Tongue (tissue), 2 donors: ENCODE results near the gene FOXC2. TPM values are rescaled to one million over a fixed set of nuclear protein-coding genes. Genes with fewer than 3 reads are reported as not detected.

ENCODE experiments used
- DNase-seq: peaks from one replicate; pipeline ENCODE4 v3.0.0-alpha.2; 2015
- total RNA-seq: library from RNA; depleted of rRNA; stranded (reverse); fragments of >200 nt; gene quantifications from one replicate; pipeline ENCODE4 v1.2.3, GENCODE V29; 2014

FOXC2 gene
- total RNA-seq, 1 donor from 2014 or later: 1.0 TPM

DNA sequence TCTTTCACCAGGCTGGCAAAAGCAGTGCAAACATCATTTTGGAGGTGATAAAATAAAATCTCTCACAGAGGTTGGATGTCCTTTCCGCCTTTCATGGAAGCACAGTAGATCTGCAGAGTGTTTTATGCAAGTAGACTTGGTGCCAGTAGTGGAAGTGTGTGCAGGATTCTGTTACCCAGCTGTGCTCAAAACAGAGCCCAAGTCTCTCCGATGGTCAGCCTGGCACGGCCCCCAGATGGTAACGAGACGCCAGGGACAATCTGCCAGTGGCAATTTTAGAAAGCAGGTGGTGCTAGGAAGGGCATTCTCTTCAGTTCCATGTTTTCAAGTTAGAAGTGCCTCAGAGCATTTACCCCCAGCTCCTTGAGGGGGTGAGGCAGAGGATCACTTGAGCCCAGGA lies 10.1 kb upstream of the FOXC2 start:
- DNase-seq: peak; percentile 54

- DNase-seq: no peak
Measured at GRCh38 chr16:86557587-86557986, 9.0 kb upstream of the FOXC2 start.

GRCh38 chr16:86558355-86559193 lies 8.1 kb upstream of the FOXC2 start:
- no peak for DNase-seq

DNA sequence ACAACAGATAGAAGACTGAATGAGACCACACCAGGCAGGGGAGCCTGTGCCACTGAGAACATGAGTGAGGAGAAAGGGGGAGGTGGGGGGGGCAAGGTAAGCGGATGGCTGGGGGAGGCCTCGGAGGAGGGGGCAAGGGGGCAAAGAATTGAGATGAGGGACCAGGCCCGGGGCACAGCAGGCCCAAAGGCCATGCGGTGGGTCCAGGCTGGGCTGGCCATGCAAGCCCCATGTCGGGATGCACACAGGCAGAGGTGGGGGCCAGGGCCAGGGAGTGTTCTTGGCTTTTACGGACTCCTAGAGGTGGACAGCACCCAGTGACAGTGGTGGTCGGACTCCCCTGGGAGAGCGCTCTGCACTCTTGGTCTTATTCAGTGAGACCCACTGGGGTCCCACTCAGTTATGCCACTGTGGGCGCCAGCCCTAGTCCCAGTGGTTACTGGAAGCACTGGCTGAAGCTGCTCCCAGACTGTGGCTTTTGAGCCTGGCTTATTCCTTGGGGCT lies 6.8 kb upstream of the FOXC2 start:
- no peak for DNase-seq

DNA sequence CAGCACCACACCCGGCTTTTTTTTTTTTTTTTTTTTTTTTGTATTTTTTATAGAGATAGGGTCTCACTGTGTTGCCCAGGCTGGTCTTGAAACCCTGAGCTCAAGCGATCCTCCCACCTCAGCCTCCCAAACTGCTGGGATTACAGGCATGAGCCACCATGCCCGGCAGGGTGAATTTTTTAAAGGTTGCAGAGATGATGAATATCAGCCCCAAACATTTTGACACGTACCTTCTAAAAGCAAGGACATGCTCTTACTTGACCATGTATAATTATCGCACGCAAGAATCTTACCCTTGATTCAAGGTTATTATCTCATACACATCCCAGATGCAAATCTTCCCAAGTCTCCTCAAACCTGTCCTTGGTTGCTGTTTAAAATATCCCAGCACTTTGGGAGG lies 4.3 kb upstream of the FOXC2 start:
- DNase-seq: no peak

- peak; percentile 96 for DNase-seq
Measured at GRCh38 chr16:86563469-86564345, 2.9 kb upstream of the FOXC2 start.

DNA sequence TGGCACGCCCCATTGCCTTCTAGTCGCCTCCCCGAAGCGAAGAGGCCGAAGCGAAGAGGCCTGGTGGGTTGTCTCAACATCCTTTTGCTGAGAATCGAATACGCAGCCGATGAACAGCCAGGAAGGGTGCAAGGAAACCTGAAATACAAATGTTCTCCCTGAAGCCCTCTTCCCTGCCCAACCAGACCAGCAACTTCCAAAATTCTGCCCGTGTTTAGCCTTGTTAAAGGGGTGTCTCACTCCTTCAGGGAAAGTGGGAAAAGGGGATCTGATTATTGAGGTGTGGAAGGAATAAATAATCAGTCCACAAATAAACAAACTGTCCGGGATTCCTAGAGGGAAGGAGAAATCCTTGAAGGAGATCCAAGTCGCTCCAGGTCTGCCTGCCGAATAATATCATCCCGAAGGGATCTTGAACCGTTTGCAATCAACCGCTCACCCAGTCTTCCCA lies 1.4 kb upstream of the FOXC2 start:
- DNase-seq: no peak

GRCh38 chr16:86565644-86566511 lies 751 bp upstream of the FOXC2 start:
- no peak for DNase-seq

GRCh38 chr16:86566966-86567700 lies 504 bp downstream of the FOXC2 start:
- DNase-seq: peak; percentile 54

DNA sequence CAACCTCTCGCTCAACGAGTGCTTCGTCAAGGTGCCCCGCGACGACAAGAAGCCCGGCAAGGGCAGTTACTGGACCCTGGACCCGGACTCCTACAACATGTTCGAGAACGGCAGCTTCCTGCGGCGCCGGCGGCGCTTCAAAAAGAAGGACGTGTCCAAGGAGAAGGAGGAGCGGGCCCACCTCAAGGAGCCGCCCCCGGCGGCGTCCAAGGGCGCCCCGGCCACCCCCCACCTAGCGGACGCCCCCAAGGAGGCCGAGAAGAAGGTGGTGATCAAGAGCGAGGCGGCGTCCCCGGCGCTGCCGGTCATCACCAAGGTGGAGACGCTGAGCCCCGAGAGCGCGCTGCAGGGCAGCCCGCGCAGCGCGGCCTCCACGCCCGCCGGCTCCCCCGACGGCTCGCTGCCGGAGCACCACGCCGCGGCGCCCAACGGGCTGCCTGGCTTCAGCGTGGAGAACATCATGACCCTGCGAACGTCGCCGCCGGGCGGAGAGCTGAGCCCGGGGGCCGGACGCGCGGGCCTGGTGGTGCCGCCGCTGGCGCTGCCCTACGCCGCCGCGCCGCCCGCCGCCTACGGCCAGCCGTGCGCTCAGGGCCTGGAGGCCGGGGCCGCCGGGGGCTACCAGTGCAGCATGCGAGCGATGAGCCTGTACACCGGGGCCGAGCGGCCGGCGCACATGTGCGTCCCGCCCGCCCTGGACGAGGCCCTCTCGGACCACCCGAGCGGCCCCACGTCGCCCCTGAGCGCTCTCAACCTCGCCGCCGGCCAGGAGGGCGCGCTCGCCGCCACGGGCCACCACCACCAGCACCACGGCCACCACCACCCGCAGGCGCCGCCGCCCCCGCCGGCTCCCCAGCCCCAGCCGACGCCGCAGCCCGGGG lies 1.3 kb downstream of the FOXC2 start:
- no peak for DNase-seq

- no peak for DNase-seq
Measured at GRCh38 chr16:86568677-86569623, 2.3 kb downstream of the FOXC2 start.

- DNase-seq: no peak
Measured at GRCh38 chr16:86569701-86570447, 3.2 kb downstream of the FOXC2 start.

DNA sequence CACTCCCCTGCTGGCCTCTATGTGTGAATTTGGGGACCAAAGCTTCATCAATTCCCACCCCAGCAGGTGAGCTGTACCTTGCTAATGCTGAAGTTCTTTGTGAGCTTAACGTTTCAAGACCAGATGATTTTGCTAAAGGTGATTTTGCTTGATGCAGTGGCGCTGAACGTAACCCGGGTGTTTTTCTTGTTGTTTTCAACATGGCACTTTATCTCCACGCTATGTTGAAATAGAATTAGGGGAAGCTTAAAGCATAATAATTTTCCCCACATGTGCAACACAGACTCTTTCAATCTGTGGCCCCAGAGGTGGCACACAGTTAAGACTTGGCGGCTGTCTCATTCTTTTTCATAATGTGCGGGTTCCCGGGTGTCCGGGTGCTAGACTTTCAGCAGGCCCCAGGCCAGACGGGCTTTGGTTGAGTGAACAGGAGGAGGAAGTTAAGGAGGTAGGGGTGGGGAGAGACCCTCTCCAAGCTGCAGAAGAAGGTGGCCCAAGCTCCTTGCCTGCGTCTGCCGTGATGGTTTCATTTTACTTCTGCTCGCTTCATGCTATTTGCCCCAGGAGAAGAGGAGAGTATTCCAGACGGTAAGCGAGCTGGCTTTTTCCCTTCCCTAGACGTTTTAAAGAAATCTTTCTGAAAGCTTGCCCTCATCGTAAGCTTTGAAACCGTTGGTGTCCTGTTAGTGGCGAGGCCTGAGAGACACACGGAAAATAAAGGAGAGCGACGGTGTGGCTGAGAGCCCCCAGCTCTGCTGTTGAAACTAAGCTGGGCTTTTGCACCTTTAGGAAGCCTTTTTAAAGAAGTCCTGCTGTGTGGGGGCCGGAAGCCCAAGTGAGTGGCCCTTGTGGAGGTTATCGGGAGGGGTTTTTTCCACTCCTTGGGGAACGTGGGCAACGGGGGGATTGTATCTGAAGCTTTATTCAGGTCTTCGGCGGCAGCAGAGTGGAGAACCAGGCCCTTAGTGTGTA lies 4.2 kb downstream of the FOXC2 start:
- no peak for DNase-seq

DNA sequence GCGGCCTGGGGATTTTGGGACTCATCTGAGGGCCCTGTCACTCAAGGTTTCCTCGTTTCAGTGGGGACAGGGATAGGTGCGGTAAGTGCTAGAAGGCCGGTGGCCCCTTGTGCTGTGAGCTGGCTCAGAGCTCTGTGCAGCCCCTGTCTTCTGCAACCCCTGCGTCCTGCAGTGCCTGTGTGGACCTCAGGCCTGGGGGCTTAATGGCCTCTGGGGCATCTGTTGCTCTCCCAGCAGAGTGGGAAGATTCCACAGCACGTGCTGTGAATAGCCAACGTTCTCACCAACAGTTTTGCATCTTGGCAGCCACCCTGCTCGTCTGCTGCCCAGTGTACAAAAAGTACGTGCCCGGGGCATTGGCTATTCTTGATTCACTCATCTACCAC lies 4.9 kb downstream of the FOXC2 start:
- DNase-seq: no peak

DNA sequence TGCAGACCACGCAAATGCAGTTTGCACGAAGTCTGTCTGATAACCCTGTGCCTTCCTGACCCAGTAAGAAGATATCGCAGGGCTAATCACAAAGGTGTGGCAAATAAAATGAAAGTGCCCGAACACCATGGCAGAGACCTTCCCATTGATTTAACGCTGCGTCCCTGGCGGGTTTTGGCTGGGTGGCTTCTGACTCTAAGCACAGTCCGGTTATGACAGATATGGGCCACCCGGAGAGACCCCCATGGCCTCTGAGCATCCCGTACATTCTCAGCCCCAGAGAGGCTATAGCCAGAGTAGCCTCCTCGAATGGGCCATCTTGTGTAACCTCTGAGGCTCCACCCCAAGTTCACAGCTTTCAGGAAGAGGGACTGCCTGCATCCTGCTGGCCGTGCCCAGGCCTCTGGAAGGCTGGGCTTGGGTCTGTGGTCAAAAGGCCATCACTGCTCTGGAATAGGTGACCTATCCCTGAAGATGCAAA lies 5.5 kb downstream of the FOXC2 start:
- DNase-seq: no peak

GRCh38 chr16:86572606-86573005 lies 6.0 kb downstream of the FOXC2 start:
- no peak for DNase-seq

- no peak for DNase-seq
Measured at GRCh38 chr16:86573215-86573614, 6.6 kb downstream of the FOXC2 start.
